ENCODE measurements around the gene GRAMD2A. TPM values are rescaled to one million over a fixed set of nuclear protein-coding genes. Genes with fewer than 3 reads are reported as not detected.

GRAMD2A gene
- total RNA-seq, 1 donor: 0.63 TPM

- H3K4me3 ChIP-seq (ENCODE audit: low read depth, low read length): no peak overlapping the region
- no peak for TF ChIP-seq CTCF (IDR thresholded peaks at IDR 0.05; ENCODE audit: insufficient read depth, low read length)
- DNase-seq (ENCODE audit: low read depth): no peak
Measured at GRCh38 chr15:72128359-72128758, 69.2 kb downstream of the GRAMD2A start.

GRCh38 chr15:72127724-72128322 is 69.8 kb downstream of the GRAMD2A start:
- no peak overlapping the region for H3K4me3 ChIP-seq (ENCODE audit: low read depth, low read length)
- DNase-seq (ENCODE audit: low read depth): no peak
- TF ChIP-seq CTCF (IDR thresholded peaks at IDR 0.05; ENCODE audit: insufficient read depth, low read length): no peak

GRCh38 chr15:72124218-72124617 is 73.4 kb downstream of the GRAMD2A start:
- DNase-seq (ENCODE audit: low read depth): no peak
- no peak for TF ChIP-seq CTCF (IDR thresholded peaks at IDR 0.05; ENCODE audit: insufficient read depth, low read length)
- no peak overlapping the region for H3K4me3 ChIP-seq (ENCODE audit: low read depth, low read length)

- H3K4me3 ChIP-seq (ENCODE audit: low read depth, low read length): peak within 1 kb of the TSS; percentile 95
- DNase-seq (ENCODE audit: low read depth): peak; percentile 98
- TF ChIP-seq CTCF (IDR thresholded peaks at IDR 0.05; ENCODE audit: insufficient read depth, low read length): no peak
Measured at GRCh38 chr15:72118017-72118978, 79.3 kb downstream of the GRAMD2A start, which contains the start of the genes MYO9A and SENP8. Gene MYO9A (minus strand): TSS chr15:72118150. CDS start chr15:72046563, 71,587 bp downstream. Gene SENP8 (plus strand): TSS chr15:72118403. CDS start chr15:72139624, 21,221 bp downstream.

GRCh38 chr15:72117486-72118016 is 80.0 kb downstream of the GRAMD2A start:
- H3K4me3 ChIP-seq (ENCODE audit: low read depth, low read length): peak overlapping the region; percentile 94
- peak; percentile 74 for DNase-seq (ENCODE audit: low read depth)
- no peak for TF ChIP-seq CTCF (IDR thresholded peaks at IDR 0.05; ENCODE audit: insufficient read depth, low read length)

GRCh38 chr15:72116731-72117485 is 80.7 kb downstream of the GRAMD2A start:
- peak; percentile 32 for DNase-seq (ENCODE audit: low read depth)
- TF ChIP-seq CTCF (IDR thresholded peaks at IDR 0.05; ENCODE audit: insufficient read depth, low read length): no peak
- peak overlapping the region; percentile 94 for H3K4me3 ChIP-seq (ENCODE audit: low read depth, low read length)
